Gastrocnemius medialis (tissue), 4 donors: Measurements from ENCODE around the gene FERMT2.

ENCODE experiments used
- CTCF ChIP-seq, 5 experiments: fragments of 450-650 bp in 3 of 5; fragments of 200-600 bp in 2 of 5; sonication (generic) in 2 of 5; IDR thresholded peaks in 4 of 5; conservative IDR thresholded peaks in 1 of 5; 1 replicate in 4 of 5; 2 replicates in 1 of 5; pipeline ENCODE4 v1.5.1; 2016 to 2019; ENCODE audit warnings: antibody characterized with exemption in 5 of 5, mild to moderate bottlenecking in 3 of 5, moderate library complexity in 3 of 5
- POLR2A ChIP-seq, 2 donors: fragments of 450-650 bp; IDR thresholded peaks; one replicate each; pipeline ENCODE4 v1.6.1; 2017; ENCODE audit warnings: antibody characterized with exemption in 2 of 2, mild to moderate bottlenecking in 2 of 2, moderate library complexity in 2 of 2

DNA sequence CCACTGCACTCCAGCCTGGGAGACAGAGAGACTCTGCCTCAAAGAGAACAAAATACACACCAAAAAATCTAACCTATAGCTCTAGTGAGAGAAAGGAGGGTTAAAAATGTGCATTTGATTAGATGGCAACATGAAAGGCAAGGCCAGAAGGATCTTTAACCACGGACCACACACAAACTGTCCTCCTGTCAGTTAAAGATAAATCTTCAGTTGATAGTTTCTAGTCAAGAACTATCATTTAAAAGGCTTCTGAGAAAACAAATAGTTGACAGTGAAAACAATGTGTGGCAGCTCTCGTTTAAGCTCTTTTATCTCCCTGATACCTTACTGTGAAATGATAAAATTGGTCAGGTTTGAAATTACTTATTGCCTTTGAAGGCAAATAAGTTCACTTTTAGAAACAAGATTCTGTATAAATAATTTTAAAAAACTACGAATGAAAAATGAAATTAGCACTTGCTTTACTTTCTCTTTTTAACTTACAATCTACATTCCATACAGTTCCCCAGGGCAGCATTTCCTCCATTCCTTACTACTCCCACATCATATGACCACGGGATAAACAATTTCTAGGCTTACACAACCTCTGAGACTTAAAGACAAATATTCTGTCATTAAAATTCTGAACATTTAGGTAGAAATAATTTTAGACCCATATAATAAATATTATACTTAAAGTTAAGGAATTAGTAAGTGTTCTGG, 88.1 kb downstream of the FERMT2 start:
- TF ChIP-seq CTCF (IDR thresholded peaks at IDR 0.05 in 4 of 5, conservative IDR thresholded peaks at IDR 0.05 in 1 of 5) (no peak), POLR2A (IDR thresholded peaks at IDR 0.05) (no peak)
